GM12878 (cell line): ENCODE results near the gene ZNF776. TPM values are rescaled to one million over a fixed set of nuclear protein-coding genes. Genes with fewer than 3 reads are reported as not detected.
A peak's percentile ranks its signal among the peaks of the same experiment; 100 is the strongest.

ENCODE experiments used
- BCL11A ChIP-seq: IDR thresholded peaks from 2 replicates; pipeline ENCODE4 v1.6.1; 2011; ENCODE audit warnings: low read depth, low read length
- CHD4 ChIP-seq: fragments of 200-600 bp; sonication (generic); IDR thresholded peaks from 2 replicates; pipeline ENCODE4 v1.6.1; 2016; ENCODE audit warnings: mild to moderate bottlenecking
- EZH2 ChIP-seq: IDR thresholded peaks from 2 replicates; pipeline ENCODE4 v1.6.1; 2012; ENCODE audit warnings: low read depth, mild to moderate bottlenecking, control low read depth, inconsistent platforms, low read length, borderline replicate concordance; ENCODE audit not compliant: control insufficient read depth
- FOXK2 ChIP-seq: fragments of 450-650 bp; IDR thresholded peaks from 2 replicates; pipeline ENCODE4 v1.6.1; 2017; ENCODE audit warnings: mild to moderate bottlenecking, moderate library complexity
- HDGF ChIP-seq: fragments of 450-650 bp; IDR thresholded peaks from 2 replicates; pipeline ENCODE4 v1.6.1; 2016; ENCODE audit warnings: antibody characterized with exemption
- NFXL1 ChIP-seq: fragments of 450-650 bp; IDR thresholded peaks from 2 replicates; pipeline ENCODE4 v1.6.1; 2017; ENCODE audit warnings: antibody characterized with exemption, mild to moderate bottlenecking, borderline replicate concordance
- NKRF ChIP-seq: fragments of 450-650 bp; conservative IDR thresholded peaks from 2 replicates; pipeline ENCODE4 v1.6.1; 2017; ENCODE audit warnings: mild to moderate bottlenecking, moderate library complexity
- NR2C2 ChIP-seq: IDR thresholded peaks from 2 replicates; pipeline ENCODE4 v1.6.1; 2011; ENCODE audit warnings: borderline replicate concordance, low read depth; ENCODE audit not compliant: control insufficient read depth, insufficient read length
- PAX5 ChIP-seq: IDR thresholded peaks from 2 replicates; pipeline ENCODE4 v1.6.1; 2011; ENCODE audit warnings: low read depth, low read length, borderline replicate concordance
- RCOR1 ChIP-seq: conservative IDR thresholded peaks from 2 replicates; pipeline ENCODE4 v1.6.1; 2012; ENCODE audit warnings: low read depth, low read length, improper control_type of control experiment
- SREBF1 ChIP-seq: IDR thresholded peaks from 2 replicates; pipeline ENCODE4 v1.6.1; 2012; ENCODE audit warnings: mild to moderate bottlenecking, low read length
- TCF12 ChIP-seq: IDR thresholded peaks from 2 replicates; pipeline ENCODE4 v1.6.1; 2011; ENCODE audit warnings: low read depth, mild to moderate bottlenecking, low read length
- TCF7 ChIP-seq: IDR thresholded peaks from 2 replicates; pipeline ENCODE4 v1.6.1; 2014; ENCODE audit warnings: antibody characterized with exemption, borderline replicate concordance
- YY1 ChIP-seq: IDR thresholded peaks from 2 replicates; pipeline ENCODE4 v1.6.1; 2011; ENCODE audit warnings: low read depth, mild to moderate bottlenecking, low read length
- ZBTB33 ChIP-seq: fragments of 450-650 bp; IDR thresholded peaks from 2 replicates; pipeline ENCODE4 v1.6.1; 2017; ENCODE audit warnings: mild to moderate bottlenecking
- ZNF217 ChIP-seq: fragments of 450-650 bp; IDR thresholded peaks from 2 replicates; pipeline ENCODE4 v1.6.1; 2017; ENCODE audit warnings: antibody characterized with exemption, mild to moderate bottlenecking
- ZNF24 ChIP-seq: fragments of 450-650 bp; IDR thresholded peaks from 2 replicates; pipeline ENCODE4 v1.6.1; 2017; ENCODE audit warnings: antibody characterized with exemption, mild to moderate bottlenecking
- ZNF384 ChIP-seq: IDR thresholded peaks from 2 replicates; pipeline ENCODE4 v1.6.1; 2012; ENCODE audit warnings: low read depth, mild to moderate bottlenecking, low read length, improper control_type of control experiment, borderline replicate concordance
- polyA plus RNA-seq, 11 experiments: library from polyadenylated mRNA; depleted of rRNA in 4 of 11; unstranded in 6 of 11; stranded (reverse) in 5 of 11; fragments of >200 nt; fragmentation: Nextera tagmentation in 4 of 11; fragmentation: Illumina TruSeq in 1 of 11; extraction: Ambion mirVana in 4 of 11; extraction: Trizol in 1 of 11; gene quantifications; 1 replicate in 1 of 11; 2 replicates in 10 of 11; pipeline versions ENCODE4 v1.2.1 to v1.2.3, GENCODE V29; 2011 to 2016; ENCODE audit warnings: inconsistent platforms in 2 of 11, missing spikeins in 2 of 11, low read depth in 1 of 11
- total RNA-seq, 4 experiments: library from RNA; depleted of rRNA in 3 of 4; stranded (reverse); fragments of >200 nt in 3 of 4; fragmentation: Illumina TruSeq in 1 of 4; extraction: Trizol in 1 of 4; gene quantifications; 2 replicates each; pipeline versions ENCODE4 v1.2.1 to v1.2.3, GENCODE V29; 2013 to 2021
- TF ChIP-seq, protein P1 (sequence below): fragments of 150-350 bp; IDR thresholded peaks from 2 replicates; pipeline ENCODE4 v1.6.1; 2016; ENCODE audit warnings: low read depth, low read length
- TF ChIP-seq, protein P2 (sequence below): fragments of 450-650 bp; formaldehyde crosslinking; IDR thresholded peaks from 2 replicates; pipeline ENCODE4 v1.5.0; 2022; ENCODE audit warnings: mild to moderate bottlenecking, missing genetic modification characterization

The ZNF776 gene
- total and polyA plus RNA-seq, 10 of the 15 experiments (the other 5 are each of a cell fraction or from before 2014, with no cell fraction given), result 1.9 to 16.3 (median 11.7) TPM

GRCh38 chr19:57769345-57770131 is 22.9 kb downstream of the ZNF776 start, which contains the start of gene ZNF586 (continued):
- TF ChIP-seq NKRF (peak; percentile 41; the same call in 1 of the 2 replicates), CHD4 (no peak), ZNF384 (no peak; the same call in 1 of the 2 replicates), HDGF (no peak; the same call in 1 of the 2 replicates), ZNF217 (no peak), YY1 (peak; percentile 99), BCL11A (no peak), PAX5 (peak; percentile 25; the same call in 1 of the 2 replicates), TCF7 (no peak), ZNF24 (no peak), TCF12 (no peak), FOXK2 (no peak), RCOR1 (no peak), NFXL1 (no peak), EZH2 (no peak), ZBTB33 (no peak), SREBF1 (peak; percentile 41; the same call in 1 of the 2 replicates), NR2C2 (no peak)
- TF ChIP-seq, protein P1, sequence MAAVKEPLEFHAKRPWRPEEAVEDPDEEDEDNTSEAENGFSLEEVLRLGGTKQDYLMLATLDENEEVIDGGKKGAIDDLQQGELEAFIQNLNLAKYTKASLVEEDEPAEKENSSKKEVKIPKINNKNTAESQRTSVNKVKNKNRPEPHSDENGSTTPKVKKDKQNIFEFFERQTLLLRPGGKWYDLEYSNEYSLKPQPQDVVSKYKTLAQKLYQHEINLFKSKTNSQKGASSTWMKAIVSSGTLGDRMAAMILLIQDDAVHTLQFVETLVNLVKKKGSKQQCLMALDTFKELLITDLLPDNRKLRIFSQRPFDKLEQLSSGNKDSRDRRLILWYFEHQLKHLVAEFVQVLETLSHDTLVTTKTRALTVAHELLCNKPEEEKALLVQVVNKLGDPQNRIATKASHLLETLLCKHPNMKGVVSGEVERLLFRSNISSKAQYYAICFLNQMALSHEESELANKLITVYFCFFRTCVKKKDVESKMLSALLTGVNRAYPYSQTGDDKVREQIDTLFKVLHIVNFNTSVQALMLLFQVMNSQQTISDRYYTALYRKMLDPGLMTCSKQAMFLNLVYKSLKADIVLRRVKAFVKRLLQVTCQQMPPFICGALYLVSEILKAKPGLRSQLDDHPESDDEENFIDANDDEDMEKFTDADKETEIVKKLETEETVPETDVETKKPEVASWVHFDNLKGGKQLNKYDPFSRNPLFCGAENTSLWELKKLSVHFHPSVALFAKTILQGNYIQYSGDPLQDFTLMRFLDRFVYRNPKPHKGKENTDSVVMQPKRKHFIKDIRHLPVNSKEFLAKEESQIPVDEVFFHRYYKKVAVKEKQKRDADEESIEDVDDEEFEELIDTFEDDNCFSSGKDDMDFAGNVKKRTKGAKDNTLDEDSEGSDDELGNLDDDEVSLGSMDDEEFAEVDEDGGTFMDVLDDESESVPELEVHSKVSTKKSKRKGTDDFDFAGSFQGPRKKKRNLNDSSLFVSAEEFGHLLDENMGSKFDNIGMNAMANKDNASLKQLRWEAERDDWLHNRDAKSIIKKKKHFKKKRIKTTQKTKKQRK, result no peak
- TF ChIP-seq, protein P2, sequence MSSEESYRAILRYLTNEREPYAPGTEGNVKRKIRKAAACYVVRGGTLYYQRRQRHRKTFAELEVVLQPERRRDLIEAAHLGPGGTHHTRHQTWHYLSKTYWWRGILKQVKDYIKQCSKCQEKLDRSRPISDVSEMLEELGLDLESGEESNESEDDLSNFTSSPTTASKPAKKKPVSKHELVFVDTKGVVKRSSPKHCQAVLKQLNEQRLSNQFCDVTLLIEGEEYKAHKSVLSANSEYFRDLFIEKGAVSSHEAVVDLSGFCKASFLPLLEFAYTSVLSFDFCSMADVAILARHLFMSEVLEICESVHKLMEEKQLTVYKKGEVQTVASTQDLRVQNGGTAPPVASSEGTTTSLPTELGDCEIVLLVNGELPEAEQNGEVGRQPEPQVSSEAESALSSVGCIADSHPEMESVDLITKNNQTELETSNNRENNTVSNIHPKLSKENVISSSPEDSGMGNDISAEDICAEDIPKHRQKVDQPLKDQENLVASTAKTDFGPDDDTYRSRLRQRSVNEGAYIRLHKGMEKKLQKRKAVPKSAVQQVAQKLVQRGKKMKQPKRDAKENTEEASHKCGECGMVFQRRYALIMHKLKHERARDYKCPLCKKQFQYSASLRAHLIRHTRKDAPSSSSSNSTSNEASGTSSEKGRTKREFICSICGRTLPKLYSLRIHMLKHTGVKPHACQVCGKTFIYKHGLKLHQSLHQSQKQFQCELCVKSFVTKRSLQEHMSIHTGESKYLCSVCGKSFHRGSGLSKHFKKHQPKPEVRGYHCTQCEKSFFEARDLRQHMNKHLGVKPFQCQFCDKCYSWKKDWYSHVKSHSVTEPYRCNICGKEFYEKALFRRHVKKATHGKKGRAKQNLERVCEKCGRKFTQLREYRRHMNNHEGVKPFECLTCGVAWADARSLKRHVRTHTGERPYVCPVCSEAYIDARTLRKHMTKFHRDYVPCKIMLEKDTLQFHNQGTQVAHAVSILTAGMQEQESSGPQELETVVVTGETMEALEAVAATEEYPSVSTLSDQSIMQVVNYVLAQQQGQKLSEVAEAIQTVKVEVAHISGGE, result no peak
